EH (cell line): ENCODE data around the gene PLEKHM1.

ENCODE experiments used
- DNase-seq: peaks from one replicate; pipeline ENCODE4 v3.0.0-alpha.2; 2015; ENCODE audit warnings: low read depth

PLEKHM1 gene

GRCh38 chr17:45427181-45427835 lies 63.2 kb downstream of the PLEKHM1 start:
- DNase-seq, result no peak

- DNase-seq, result no peak
Measured at GRCh38 chr17:45426561-45426960, 64.0 kb downstream of the PLEKHM1 start.

- DNase-seq, result no peak
Measured at GRCh38 chr17:45425984-45426413, 64.5 kb downstream of the PLEKHM1 start.

GRCh38 chr17:45425125-45425983 lies 65.2 kb downstream of the PLEKHM1 start:
- peak; percentile 81 for DNase-seq

- DNase-seq, result no peak
Measured at GRCh38 chr17:45424769-45425124, 65.8 kb downstream of the PLEKHM1 start.

GRCh38 chr17:45423975-45424335 lies 66.6 kb downstream of the PLEKHM1 start:
- no peak for DNase-seq

- no peak for DNase-seq
Measured at GRCh38 chr17:45423304-45423974, 67.1 kb downstream of the PLEKHM1 start.

GRCh38 chr17:45414990-45415881 lies 75.3 kb downstream of the PLEKHM1 start:
- no peak for DNase-seq

- DNase-seq, result no peak
Measured at GRCh38 chr17:45413498-45413923, 77.0 kb downstream of the PLEKHM1 start.

- DNase-seq, result no peak
Measured at GRCh38 chr17:45411348-45412105, 79.0 kb downstream of the PLEKHM1 start.

GRCh38 chr17:45410144-45411091 lies 80.1 kb downstream of the PLEKHM1 start:
- DNase-seq, result no peak

GRCh38 chr17:45409659-45410076 lies 80.9 kb downstream of the PLEKHM1 start:
- DNase-seq, result no peak

GRCh38 chr17:45408611-45409421 lies 81.7 kb downstream of the PLEKHM1 start:
- DNase-seq, result peak; percentile 61

- DNase-seq, result no peak
Measured at GRCh38 chr17:45406107-45406506, 84.4 kb downstream of the PLEKHM1 start.

- peak; percentile 41 for DNase-seq
Measured at GRCh38 chr17:45405250-45406086, 85.1 kb downstream of the PLEKHM1 start.

GRCh38 chr17:45404870-45405249 lies 85.7 kb downstream of the PLEKHM1 start:
- no peak for DNase-seq

GRCh38 chr17:45403906-45404490 lies 86.5 kb downstream of the PLEKHM1 start:
- DNase-seq, result no peak

- DNase-seq, result no peak
Measured at GRCh38 chr17:45402916-45403315, 87.6 kb downstream of the PLEKHM1 start.
